H9 (cell line): ENCODE measurements around the gene CDC5L. TPM values are rescaled to one million over a fixed set of nuclear protein-coding genes. Genes with fewer than 3 reads are reported as not detected.

Experiments
- DNase-seq: peaks from one replicate; pipeline ENCODE4 v3.0.0-alpha.2; 2017
- H2AFZ ChIP-seq: one replicate; pipeline ENCODE4 v1.6.1; 2013; ENCODE audit warnings: mild to moderate bottlenecking, low read length, control low read depth, moderate library complexity
- H2AK5ac ChIP-seq: 2 replicates; pipeline ENCODE4 v1.6.1; 2013; ENCODE audit warnings: low read length, control low read depth, mixed read lengths; ENCODE audit not compliant: insufficient read length
- H2BK120ac ChIP-seq: one replicate; pipeline ENCODE4 v1.6.1; 2013; ENCODE audit warnings: low read depth, mild to moderate bottlenecking, low read length, control low read depth, inconsistent platforms; ENCODE audit not compliant: poor library complexity, severe bottlenecking
- H2BK12ac ChIP-seq: 2 replicates; pipeline ENCODE4 v1.6.1; 2013; ENCODE audit warnings: low read length, control low read depth, mixed read lengths, low read depth; ENCODE audit not compliant: insufficient read length
- H2BK15ac ChIP-seq: 2 replicates; pipeline ENCODE4 v1.6.1; 2013; ENCODE audit warnings: low read depth, low read length, control low read depth
- H2BK20ac ChIP-seq: one replicate; pipeline ENCODE4 v1.6.1; 2013; ENCODE audit warnings: low read depth, mild to moderate bottlenecking, low read length, control low read depth, inconsistent platforms; ENCODE audit not compliant: poor library complexity, severe bottlenecking
- H2BK5ac ChIP-seq: 2 replicates; pipeline ENCODE4 v1.6.1; 2013; ENCODE audit warnings: low read length, control low read depth, mixed read lengths; ENCODE audit not compliant: insufficient read length
- H3K14ac ChIP-seq: 2 replicates; pipeline ENCODE4 v1.6.1; 2013; ENCODE audit warnings: low read length, control low read depth; ENCODE audit not compliant: insufficient read depth
- H3K18ac ChIP-seq: 2 replicates; pipeline ENCODE4 v1.6.1; 2013; ENCODE audit warnings: low read depth, mild to moderate bottlenecking, mixed read lengths, low read length, control low read depth; ENCODE audit not compliant: insufficient read length
- H3K23ac ChIP-seq: 2 replicates; pipeline ENCODE4 v1.6.1; 2013; ENCODE audit warnings: low read length, control low read depth, mixed read lengths, low read depth; ENCODE audit not compliant: insufficient read length
- H3K23me2 ChIP-seq: 2 replicates; pipeline ENCODE4 v1.6.1; 2013; ENCODE audit warnings: low read depth, mild to moderate bottlenecking, mixed read lengths, low read length, control low read depth; ENCODE audit not compliant: insufficient read length, poor library complexity, severe bottlenecking
- H3K27ac ChIP-seq: 2 replicates; pipeline ENCODE4 v1.5.1; 2013; ENCODE audit warnings: low read length, control low read depth, mixed read lengths, low read depth; ENCODE audit not compliant: insufficient read length
- H3K27me3 ChIP-seq: 2 replicates; pipeline ENCODE4 v1.6.1; 2013; ENCODE audit warnings: low read length, control low read depth, inconsistent platforms; ENCODE audit not compliant: insufficient read depth
- H3K4ac ChIP-seq: 2 replicates; pipeline ENCODE4 v1.6.1; 2013; ENCODE audit warnings: low read depth, mild to moderate bottlenecking, control low read depth, inconsistent platforms, low read length, moderate library complexity
- H3K4me1 ChIP-seq: 2 replicates; pipeline ENCODE4 v1.6.1; 2013; ENCODE audit warnings: low read length, control low read depth, inconsistent platforms; ENCODE audit not compliant: insufficient read depth
- H3K4me2 ChIP-seq: 2 replicates; pipeline ENCODE4 v1.6.1; 2013; ENCODE audit warnings: low read length, control low read depth, mixed read lengths; ENCODE audit not compliant: insufficient read length, insufficient read depth
- H3K56ac ChIP-seq: 2 replicates; pipeline ENCODE4 v1.6.1; 2013; ENCODE audit warnings: low read depth, mild to moderate bottlenecking, mixed read lengths, low read length, control low read depth; ENCODE audit not compliant: insufficient read length
- H3K79me1 ChIP-seq: 2 replicates; pipeline ENCODE4 v1.6.1; 2013; ENCODE audit warnings: low read depth, mild to moderate bottlenecking, moderate library complexity, low read length, control low read depth, inconsistent platforms; ENCODE audit not compliant: insufficient read depth, poor library complexity, severe bottlenecking
- H3K79me2 ChIP-seq: 2 replicates; pipeline ENCODE4 v1.6.1; 2013; ENCODE audit warnings: low read length, control low read depth, inconsistent platforms; ENCODE audit not compliant: insufficient read depth
- H3K9ac ChIP-seq: 2 replicates; pipeline ENCODE4 v1.6.1; 2013; ENCODE audit warnings: low read length, control low read depth, mixed read lengths; ENCODE audit not compliant: insufficient read length; ENCODE audit errors: extremely low read depth
- H3K9me3 ChIP-seq: one replicate; pipeline ENCODE4 v1.6.1; 2013; ENCODE audit warnings: low read depth, low read length, inconsistent platforms; ENCODE audit not compliant: control insufficient read depth
- H3T11ph ChIP-seq: one replicate; pipeline ENCODE4 v1.6.1; 2013; ENCODE audit warnings: mild to moderate bottlenecking, low read length, control low read depth, inconsistent platforms
- H4K20me1 ChIP-seq: one replicate; pipeline ENCODE4 v1.6.1; 2013; ENCODE audit not compliant: control insufficient read depth, insufficient read length, insufficient read depth
- H4K5ac ChIP-seq: 2 replicates; pipeline ENCODE4 v1.6.1; 2013; ENCODE audit warnings: low read depth, mild to moderate bottlenecking, mixed read lengths, low read length, control low read depth; ENCODE audit not compliant: insufficient read length
- H4K8ac ChIP-seq: replicated peaks from 2 replicates; pipeline ENCODE4 v1.6.1; 2013; ENCODE audit warnings: low read length, control low read depth, mixed read lengths, low read depth; ENCODE audit not compliant: insufficient read length
- H4K91ac ChIP-seq: 2 replicates; pipeline ENCODE4 v1.6.1; 2013; ENCODE audit warnings: low read depth, mild to moderate bottlenecking, moderate library complexity, mixed read lengths, low read length, control low read depth; ENCODE audit not compliant: insufficient read length
- H3K27ac Mint-ChIP-seq, 3 experiments: 2 replicates in 2 of 3; 3 replicates in 1 of 3; pipeline ENCODE4 v1.8.0; 2020 to 2021; ENCODE audit warnings: mixed read lengths in 3 of 3, mild to moderate bottlenecking in 1 of 3, moderate library complexity in 1 of 3
- H3K27me3 Mint-ChIP-seq: 2 replicates; pipeline ENCODE4 v1.8.0; 2021; ENCODE audit warnings: low read depth, mild to moderate bottlenecking, moderate library complexity, mixed read lengths
- H3K36me3 Mint-ChIP-seq, 3 experiments: 2 replicates in 2 of 3; 3 replicates in 1 of 3; pipeline ENCODE4 v1.8.0; 2020 to 2021; ENCODE audit warnings: low read depth in 3 of 3, mixed read lengths in 3 of 3; ENCODE audit not compliant: insufficient read depth in 1 of 3
- H3K4me1 Mint-ChIP-seq, 2 experiments: 2 replicates each; pipeline ENCODE4 v1.8.0; 2020; ENCODE audit warnings: mixed read lengths in 2 of 2
- H3K4me3 Mint-ChIP-seq, 2 experiments: 2 replicates in 1 of 2; 3 replicates in 1 of 2; pipeline ENCODE4 v1.8.0; 2020 to 2021; ENCODE audit warnings: mild to moderate bottlenecking in 2 of 2, mixed read lengths in 2 of 2, moderate library complexity in 1 of 2
- H3K9me3 Mint-ChIP-seq, 2 experiments: 2 replicates in 1 of 2; 3 replicates in 1 of 2; pipeline ENCODE4 v1.8.0; 2020; ENCODE audit warnings: mild to moderate bottlenecking in 2 of 2, mixed read lengths in 2 of 2, moderate library complexity in 1 of 2
- CTCF ChIP-seq: fragments of 200-600 bp; sonication (generic); conservative IDR thresholded peaks from 3 replicates; pipeline ENCODE4 v1.8.0; 2021; ENCODE audit warnings: antibody characterized with exemption, mild to moderate bottlenecking
- WGBS: extraction: QIAGEN DNeasy Blood & Tissue Kit; methylation state at CpG from one replicate; pipeline ENCODE4 v1.1.7; 2013; ENCODE audit warnings: missing lambda C conversion rate, low lambda C conversion rate, mixed read lengths; ENCODE audit not compliant: insufficient read length; ENCODE audit errors: extremely low coverage; 5-methylcytosine and 5-hydroxymethylcytosine counted together
- total RNA-seq: library from RNA; stranded (reverse); gene quantifications from 2 replicates; pipeline ENCODE4 v1.2.1, GENCODE V29; 2021

The CDC5L gene
- total RNA-seq, 1 experiment from 2014 or later = 34.3 TPM

DNA sequence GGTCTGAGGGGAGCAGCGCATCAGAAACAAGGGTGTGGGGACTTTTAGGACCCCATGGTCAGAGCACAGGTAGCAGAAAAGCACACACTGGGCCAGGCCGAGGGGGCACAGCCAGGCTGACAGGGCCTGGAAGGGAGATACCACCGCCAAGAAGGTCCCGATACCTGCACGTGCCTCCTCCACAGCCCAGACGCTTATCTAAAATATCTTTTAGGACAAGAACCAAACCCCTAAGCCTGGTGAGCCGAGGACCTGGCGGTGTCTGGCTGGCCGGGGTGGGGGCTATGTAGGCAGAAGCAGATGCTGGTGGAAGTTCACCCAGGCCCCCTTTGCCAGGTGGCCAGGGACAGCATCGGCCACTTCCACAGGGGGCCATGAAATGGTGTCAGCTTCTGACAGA lies 89.3 kb downstream of the CDC5L start:
- no peak overlapping the region for H3K4me3 Mint-ChIP-seq
- no peak for TF ChIP-seq CTCF
- H3K27me3 Mint-ChIP-seq = peaks cover 4% of the 10 kb centered on the region; the same call in 1 of the 2 replicates
- Histone ChIP-seq H2AK5ac (no peak overlapping the region), H4K91ac (no peak overlapping the region), H4K5ac (no peak overlapping the region), H3K79me1 (no peaks in the 10 kb centered on the region), H3K23me2 (no peaks in the 10 kb centered on the region), H3K14ac (no peak overlapping the region), H3K27me3 (no peaks in the 10 kb centered on the region), H4K20me1 (no peaks in the 10 kb centered on the region), H2BK5ac (no peak overlapping the region), H2BK15ac (no peak overlapping the region), H2AFZ (no peak overlapping the region), H3T11ph (no peak overlapping the region), H3K9me3 (no peaks in the 10 kb centered on the region), H3K9ac (no peak overlapping the region), H2BK12ac (no peak overlapping the region), H3K4me2 (no peak overlapping the region), H3K56ac (no peak overlapping the region), H2BK20ac (no peak overlapping the region), H3K79me2 (no peaks in the 10 kb centered on the region), H3K4me1 (peaks cover 4% of the 10 kb centered on the region; the same call in 1 of the 2 replicates), H3K18ac (no peak overlapping the region), H3K27ac (no peak overlapping the region), H2BK120ac (no peak overlapping the region), H3K23ac (no peak overlapping the region), H4K8ac (no peak overlapping the region), H3K4ac (no peak overlapping the region)
- no peak for DNase-seq
- H3K27ac Mint-ChIP-seq = 0 out of 7 replicates have a peak overlapping the region, but pooled peaks of 1 of the 3 experiments have one; percentile 44
- no CpG with 5 or more reads among the region's 10 CpGs for WGBS
- H3K36me3 Mint-ChIP-seq = no peaks in the 10 kb centered on the region
- H3K4me1 Mint-ChIP-seq = peaks cover 25 to 39% of the 10 kb centered on the region in 2 experiments
- no peaks in the 10 kb centered on the region; a peak in 1 of 5 replicates for H3K9me3 Mint-ChIP-seq
